Endothelial cell of umbilical vein (primary cell): ENCODE results near the gene ACADS.

Experiments used
- CTCF ChIP-seq, 2 donors: IDR thresholded peaks; 1 replicate in 1 of 2; 2 replicates in 1 of 2; pipeline ENCODE4 v1.5.1; 2011; ENCODE audit warnings: low read length in 2 of 2, mild to moderate bottlenecking in 2 of 2, moderate library complexity in 2 of 2, control low read depth in 1 of 2, inconsistent platforms in 1 of 2, low read depth in 1 of 2; ENCODE audit not compliant: insufficient read depth in 1 of 2; ENCODE audit errors: extremely low read depth in 1 of 2
- EZH2 ChIP-seq: IDR thresholded peaks from 2 replicates; pipeline ENCODE4 v1.6.1; 2012; ENCODE audit warnings: borderline replicate concordance, low read depth, mild to moderate bottlenecking, moderate library complexity, low read length, inconsistent platforms; ENCODE audit not compliant: severe bottlenecking
- FOS ChIP-seq: IDR thresholded peaks from 2 replicates; pipeline ENCODE4 v1.6.1; 2011; ENCODE audit warnings: mild to moderate bottlenecking, low read length, moderate library complexity, borderline replicate concordance; ENCODE audit not compliant: insufficient read depth
- GATA2 ChIP-seq: IDR thresholded peaks from 2 replicates; pipeline ENCODE4 v1.7.0; 2011; ENCODE audit warnings: low read depth, mild to moderate bottlenecking, moderate library complexity, mixed read lengths, low read length; ENCODE audit not compliant: insufficient read length, insufficient read depth
- JUN ChIP-seq: IDR thresholded peaks from 2 replicates; pipeline ENCODE4 v1.6.1; 2011; ENCODE audit warnings: borderline replicate concordance, low read depth; ENCODE audit not compliant: insufficient read length, insufficient read depth
- MAX ChIP-seq: IDR thresholded peaks from 2 replicates; pipeline ENCODE4 v1.6.1; 2011; ENCODE audit not compliant: insufficient read depth, insufficient read length
- POLR2A ChIP-seq: IDR thresholded peaks from 2 replicates; pipeline ENCODE4 v1.6.1; 2012; ENCODE audit warnings: low read depth, mild to moderate bottlenecking, control low read depth, low read length
- POLR2AphosphoS5 ChIP-seq: IDR thresholded peaks from 2 replicates; pipeline ENCODE4 v1.6.1; 2012; ENCODE audit warnings: low read depth, mild to moderate bottlenecking, control low read depth, low read length, moderate library complexity; ENCODE audit not compliant: insufficient read depth

- TF ChIP-seq CTCF (IDR thresholded peaks at IDR 0.05; ENCODE audit: extremely low read depth in 1 of 2, insufficient read depth in 1 of 2, low read depth in 1 of 2, low read length in 2 of 2) (no peak), MAX (no peak), EZH2 (no peak), POLR2A (no peak), POLR2AphosphoS5 (no peak), GATA2 (no peak), FOS (no peak), JUN (no peak)
Observed at GRCh38 chr12:120696626-120697025, 29.0 kb upstream of the ACADS start.
